Fibroblast of the aortic adventitia (primary cell): ENCODE data around the gene PHYKPL. TPM values are rescaled to one million over a fixed set of nuclear protein-coding genes. Genes with fewer than 3 reads are reported as not detected.

ENCODE experiments used
- DNase-seq: peaks from one replicate; pipeline ENCODE4 v3.0.0-alpha.2; 2010; ENCODE audit warnings: low read depth
- H3K4me3 ChIP-seq: 2 replicates; pipeline ENCODE4 v1.5.1; 2011; ENCODE audit warnings: low read depth, mild to moderate bottlenecking, control low read depth, low read length, moderate library complexity
- total RNA-seq: library from RNA; depleted of rRNA; stranded (reverse); fragments of >200 nt; gene quantifications from 2 replicates; pipeline ENCODE4 v1.2.3, GENCODE V29; 2012; ENCODE audit warnings: low replicate concordance
- TF ChIP-seq, protein P1 (sequence below): IDR thresholded peaks from 2 replicates; pipeline ENCODE4 v1.5.1; 2011; ENCODE audit warnings: mild to moderate bottlenecking, low read length, control low read depth, inconsistent platforms; ENCODE audit not compliant: insufficient read depth

The PHYKPL gene
- total RNA-seq, 1 donor, result 25.0 TPM

DNA sequence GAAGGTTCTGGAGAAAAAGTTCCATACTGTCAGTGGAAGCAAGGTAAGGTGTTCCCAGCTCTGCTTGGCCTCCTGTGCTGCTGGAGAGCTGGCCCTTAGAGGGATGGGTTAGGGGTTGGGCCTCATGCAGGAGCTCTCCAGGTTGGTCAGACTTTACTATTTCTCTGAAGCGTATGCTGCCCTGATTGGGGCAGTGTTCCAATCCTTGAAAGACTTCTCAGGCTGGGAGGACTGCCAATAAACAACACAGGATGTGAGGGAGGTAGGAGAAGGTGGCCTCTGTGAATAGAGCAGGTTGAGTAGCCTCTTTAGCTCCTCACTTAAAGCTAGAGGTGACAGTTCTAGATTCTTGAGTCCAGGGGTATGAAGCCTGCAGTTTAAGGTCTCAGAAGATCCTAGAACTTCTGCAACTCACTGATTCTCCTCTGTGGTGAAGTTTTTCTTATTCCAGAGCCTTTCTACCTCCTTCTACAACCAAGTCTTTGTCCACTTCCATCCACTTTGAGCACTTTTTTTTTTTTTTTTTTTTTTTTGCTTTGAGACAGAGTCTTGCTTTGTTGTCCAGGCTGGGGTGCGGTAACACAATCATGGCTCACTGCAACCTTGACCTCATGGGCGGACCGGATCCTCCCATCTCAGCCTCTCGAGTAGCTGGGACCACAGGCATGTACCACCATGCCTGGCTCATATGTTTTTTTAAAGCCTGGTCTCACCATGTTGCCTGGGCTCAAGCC lies 25.3 kb downstream of the PHYKPL start:
- peak; percentile 60 for DNase-seq
- H3K4me3 ChIP-seq, result peak overlapping the region; percentile 80
- TF ChIP-seq, protein P1, sequence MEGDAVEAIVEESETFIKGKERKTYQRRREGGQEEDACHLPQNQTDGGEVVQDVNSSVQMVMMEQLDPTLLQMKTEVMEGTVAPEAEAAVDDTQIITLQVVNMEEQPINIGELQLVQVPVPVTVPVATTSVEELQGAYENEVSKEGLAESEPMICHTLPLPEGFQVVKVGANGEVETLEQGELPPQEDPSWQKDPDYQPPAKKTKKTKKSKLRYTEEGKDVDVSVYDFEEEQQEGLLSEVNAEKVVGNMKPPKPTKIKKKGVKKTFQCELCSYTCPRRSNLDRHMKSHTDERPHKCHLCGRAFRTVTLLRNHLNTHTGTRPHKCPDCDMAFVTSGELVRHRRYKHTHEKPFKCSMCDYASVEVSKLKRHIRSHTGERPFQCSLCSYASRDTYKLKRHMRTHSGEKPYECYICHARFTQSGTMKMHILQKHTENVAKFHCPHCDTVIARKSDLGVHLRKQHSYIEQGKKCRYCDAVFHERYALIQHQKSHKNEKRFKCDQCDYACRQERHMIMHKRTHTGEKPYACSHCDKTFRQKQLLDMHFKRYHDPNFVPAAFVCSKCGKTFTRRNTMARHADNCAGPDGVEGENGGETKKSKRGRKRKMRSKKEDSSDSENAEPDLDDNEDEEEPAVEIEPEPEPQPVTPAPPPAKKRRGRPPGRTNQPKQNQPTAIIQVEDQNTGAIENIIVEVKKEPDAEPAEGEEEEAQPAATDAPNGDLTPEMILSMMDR, result no peak

DNA sequence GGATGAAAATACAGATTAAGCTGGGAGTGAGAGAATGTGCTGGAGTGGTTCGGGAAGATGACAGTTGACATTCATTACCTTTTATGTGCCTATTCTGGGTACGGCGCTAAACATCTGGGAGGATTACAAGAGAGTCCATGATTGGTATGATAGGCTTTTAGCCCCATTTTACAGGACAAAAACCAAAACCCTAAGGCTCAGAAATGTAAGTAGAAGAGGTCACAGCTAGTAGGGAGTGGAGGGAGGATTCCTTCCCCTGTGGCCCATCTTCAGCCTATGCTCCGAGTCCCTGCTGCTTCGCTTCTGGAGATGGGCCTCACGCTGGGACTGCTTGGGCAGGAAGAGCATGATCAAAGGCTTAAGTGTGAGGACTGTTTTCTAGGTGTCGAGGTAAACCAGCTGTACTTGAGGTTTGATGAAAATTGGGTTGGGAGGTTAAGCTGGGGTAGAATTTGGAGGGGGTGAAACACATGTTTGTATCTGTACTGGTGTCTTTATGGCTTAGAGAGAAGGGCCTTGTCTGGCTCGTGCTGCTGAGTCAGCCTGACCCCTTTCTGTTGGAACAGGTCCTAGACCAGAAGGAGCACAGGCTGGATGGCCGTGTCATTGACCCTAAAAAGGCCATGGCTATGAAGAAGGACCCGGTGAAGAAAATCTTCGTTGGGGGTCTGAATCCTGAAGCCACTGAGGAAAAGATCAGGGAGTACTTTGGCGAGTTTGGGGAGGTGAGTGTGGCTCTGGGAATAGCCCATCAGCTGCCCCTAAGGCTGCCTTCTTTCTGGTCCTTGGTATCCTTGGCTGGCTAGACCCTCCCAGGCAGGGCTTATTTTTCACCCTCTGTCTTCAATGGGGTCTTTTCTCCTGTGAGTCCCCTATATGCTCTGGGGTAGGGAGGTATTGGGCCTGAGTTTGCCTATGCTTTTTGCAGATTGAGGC lies 26.2 kb downstream of the PHYKPL start:
- peak; percentile 16 for DNase-seq
- peak overlapping the region; percentile 80 for H3K4me3 ChIP-seq
- TF ChIP-seq, protein P1, result no peak

DNA sequence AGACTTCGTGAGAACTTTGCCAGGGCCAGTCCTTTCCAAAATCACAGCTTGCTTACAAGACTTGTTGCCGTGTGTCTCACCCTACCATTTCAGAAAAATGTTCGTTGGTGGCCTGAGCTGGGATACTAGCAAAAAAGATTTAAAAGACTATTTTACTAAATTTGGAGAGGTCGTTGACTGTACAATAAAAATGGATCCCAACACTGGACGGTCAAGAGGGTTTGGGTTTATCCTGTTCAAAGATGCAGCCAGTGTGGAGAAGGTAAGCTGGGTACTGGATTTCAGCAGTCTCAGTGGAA lies 26.9 kb downstream of the PHYKPL start:
- TF ChIP-seq, protein P1, result no peak
- peak overlapping the region; percentile 80 for H3K4me3 ChIP-seq
- no peak for DNase-seq

DNA sequence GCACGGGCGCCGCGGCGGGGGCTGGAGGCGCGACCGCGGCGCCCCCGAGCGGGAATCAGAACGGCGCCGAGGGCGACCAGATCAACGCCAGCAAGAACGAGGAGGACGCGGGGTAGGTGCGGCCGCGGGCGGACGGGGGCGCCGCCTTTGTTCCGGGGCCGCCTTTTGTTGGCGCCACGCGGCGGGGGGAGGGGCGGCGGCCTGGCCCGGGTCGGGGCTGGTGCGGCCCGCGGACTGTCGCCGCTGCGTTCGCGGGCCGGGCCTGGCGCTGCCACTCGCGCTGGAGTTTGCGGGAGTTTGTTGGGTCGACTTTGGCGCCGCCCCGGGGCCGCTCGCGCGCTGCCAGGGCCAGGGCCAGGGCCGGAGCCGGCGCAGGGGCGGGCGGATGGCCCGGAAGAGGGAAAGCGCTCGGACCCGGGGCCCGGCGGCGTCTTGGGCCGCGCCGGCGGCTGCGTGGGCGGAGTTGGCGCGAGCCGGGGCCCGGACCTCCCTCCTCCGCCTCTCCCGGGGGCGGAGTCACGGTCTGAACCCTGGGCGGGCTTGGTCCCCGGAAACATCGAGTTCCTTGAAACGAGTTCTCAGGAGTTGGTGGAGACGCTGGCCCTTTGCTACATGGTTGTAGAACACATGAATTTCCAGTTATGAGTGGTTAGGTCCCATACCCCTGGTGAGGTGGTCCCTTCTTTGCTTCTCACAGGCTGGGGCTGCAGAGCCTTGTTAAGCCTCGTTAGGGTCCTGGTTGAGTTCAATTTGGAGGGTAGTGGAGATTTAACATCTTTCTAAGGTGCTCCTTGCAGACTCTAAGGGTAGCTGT lies 27.5 kb downstream of the PHYKPL start:
- H3K4me3 ChIP-seq, result peak overlapping the region; percentile 80
- DNase-seq, result peak; percentile 65
- TF ChIP-seq, protein P1, result no peak

DNA sequence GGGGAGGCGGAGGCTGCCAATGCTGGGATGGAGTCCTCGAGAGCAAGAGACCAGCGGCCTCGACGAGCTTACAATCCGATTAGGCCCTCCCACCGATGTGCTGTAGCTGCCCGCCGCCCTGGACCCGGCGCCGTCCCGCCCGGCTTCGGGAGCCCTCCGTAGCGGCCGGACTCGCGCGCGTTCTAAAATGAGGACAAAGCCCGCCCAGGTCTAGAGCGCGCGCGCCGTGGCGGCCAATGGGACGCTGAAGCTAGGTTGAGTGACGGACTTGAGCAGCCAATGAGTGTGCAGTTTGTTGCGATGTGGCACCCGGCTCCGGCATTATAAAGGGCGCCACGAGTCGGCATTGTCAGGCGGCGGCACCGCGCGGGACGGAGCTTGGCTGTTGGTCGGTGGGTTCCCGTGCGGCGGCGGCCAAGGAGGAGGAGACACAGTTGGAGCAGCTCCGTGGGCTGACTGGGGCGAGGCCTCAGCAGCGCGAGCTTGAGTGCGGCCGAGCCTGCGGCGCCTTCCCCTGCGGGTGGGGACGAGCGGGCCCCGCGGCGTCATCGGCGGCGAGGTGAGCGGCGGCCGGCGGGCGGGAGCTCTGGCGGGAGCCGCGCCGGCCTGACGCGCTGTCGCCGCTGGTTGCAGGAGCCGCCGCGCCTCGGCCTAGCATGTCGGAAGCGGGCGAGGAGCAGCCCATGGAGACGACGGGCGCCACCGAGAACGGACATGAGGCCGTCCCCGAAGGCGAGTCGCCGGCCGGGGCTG lies 28.2 kb downstream of the PHYKPL start, which contains the start of gene HNRNPAB:
TSS of gene HNRNPAB (plus strand) at position 352 of the 753 bp plus-strand sequence. CDS start at position 657, 305 bp downstream.
- peak within 1 kb of the TSS; percentile 80 for H3K4me3 ChIP-seq
- DNase-seq, result peak; percentile 97
- TF ChIP-seq, protein P1, result no peak
